ENCODE measurements around the gene PNLIPRP3.

DNA sequence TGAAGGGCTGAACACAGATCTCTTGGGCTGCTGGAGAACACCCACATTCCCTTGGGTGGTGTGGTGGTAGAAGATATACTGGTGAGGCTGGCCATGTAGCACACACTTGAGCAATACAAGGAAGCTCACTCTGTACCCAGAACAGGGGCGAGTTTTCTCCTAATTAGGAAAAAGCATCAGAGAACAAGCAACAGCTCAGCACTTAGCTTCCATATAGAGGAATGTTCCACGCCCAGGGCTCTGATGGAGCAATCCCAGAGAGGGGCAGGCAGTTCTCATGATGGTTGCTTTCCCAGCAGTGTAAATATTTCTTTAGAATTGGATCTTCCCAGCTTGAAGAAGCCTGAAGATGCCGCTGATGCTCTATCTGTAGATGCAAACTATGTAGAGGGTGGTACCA is 97.1 kb downstream of the PNLIPRP3 start:
- TF ChIP-seq, protein P1, sequence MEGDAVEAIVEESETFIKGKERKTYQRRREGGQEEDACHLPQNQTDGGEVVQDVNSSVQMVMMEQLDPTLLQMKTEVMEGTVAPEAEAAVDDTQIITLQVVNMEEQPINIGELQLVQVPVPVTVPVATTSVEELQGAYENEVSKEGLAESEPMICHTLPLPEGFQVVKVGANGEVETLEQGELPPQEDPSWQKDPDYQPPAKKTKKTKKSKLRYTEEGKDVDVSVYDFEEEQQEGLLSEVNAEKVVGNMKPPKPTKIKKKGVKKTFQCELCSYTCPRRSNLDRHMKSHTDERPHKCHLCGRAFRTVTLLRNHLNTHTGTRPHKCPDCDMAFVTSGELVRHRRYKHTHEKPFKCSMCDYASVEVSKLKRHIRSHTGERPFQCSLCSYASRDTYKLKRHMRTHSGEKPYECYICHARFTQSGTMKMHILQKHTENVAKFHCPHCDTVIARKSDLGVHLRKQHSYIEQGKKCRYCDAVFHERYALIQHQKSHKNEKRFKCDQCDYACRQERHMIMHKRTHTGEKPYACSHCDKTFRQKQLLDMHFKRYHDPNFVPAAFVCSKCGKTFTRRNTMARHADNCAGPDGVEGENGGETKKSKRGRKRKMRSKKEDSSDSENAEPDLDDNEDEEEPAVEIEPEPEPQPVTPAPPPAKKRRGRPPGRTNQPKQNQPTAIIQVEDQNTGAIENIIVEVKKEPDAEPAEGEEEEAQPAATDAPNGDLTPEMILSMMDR (IDR thresholded peaks at IDR 0.05) = no peak
- no peak for TF ChIP-seq POLR2A (IDR thresholded peaks at IDR 0.05)

Data from lower leg skin (tissue), 3 donors.